Keratinocyte (primary cell): ENCODE measurements around the gene SNTG2. TPM values are rescaled to one million over a fixed set of nuclear protein-coding genes. Genes with fewer than 3 reads are reported as not detected.

ENCODE experiments used
- DNase-seq: peaks from one replicate; pipeline ENCODE4 v3.0.0-alpha.2; 2011; ENCODE audit warnings: low read depth, missing footprints, low spot score
- FAIRE-seq: peaks from 2 replicates; lab custom pipeline; 2011; peaks lifted over from hg19 to GRCh38; lab: Jason Lieb, UNC
- H2AFZ ChIP-seq: 2 replicates; pipeline ENCODE4 v1.6.0; 2012; ENCODE audit warnings: low read length, control low read depth, inconsistent platforms; ENCODE audit not compliant: control insufficient read depth
- H3K27ac ChIP-seq: 2 replicates; pipeline ENCODE4 v1.5.1; 2011; ENCODE audit warnings: low read length; ENCODE audit not compliant: control insufficient read depth, insufficient read depth
- H3K27me3 ChIP-seq: 3 replicates; pipeline ENCODE4 v1.6.0; 2011; ENCODE audit warnings: low read length; ENCODE audit not compliant: control insufficient read depth, insufficient read depth; ENCODE audit errors: extremely low read depth
- H3K36me3 ChIP-seq, 2 experiments: 2 replicates in 1 of 2; 3 replicates in 1 of 2; pipeline ENCODE4 v1.5.1; 2011; ENCODE audit warnings: low read length in 2 of 2, mild to moderate bottlenecking in 1 of 2; ENCODE audit not compliant: control insufficient read depth in 2 of 2, insufficient read depth in 2 of 2; ENCODE audit errors: extremely low read depth in 1 of 2
- H3K4me1 ChIP-seq: 3 replicates; pipeline ENCODE4 v1.5.1; 2011; ENCODE audit warnings: low read length; ENCODE audit not compliant: control insufficient read depth, insufficient read depth; ENCODE audit errors: extremely low read depth
- H3K4me2 ChIP-seq: 3 replicates; pipeline ENCODE4 v1.6.0; 2011; ENCODE audit warnings: low read depth, low read length; ENCODE audit not compliant: control insufficient read depth, insufficient read depth; ENCODE audit errors: extremely low read depth
- H3K4me3 ChIP-seq, 3 experiments: fragments of 200-600 bp in 1 of 3; sonication (generic) in 1 of 3; 2 replicates in 2 of 3; 3 replicates in 1 of 3; pipeline ENCODE4 v1.5.1; 2011 to 2016; ENCODE audit warnings: low read length in 3 of 3, mild to moderate bottlenecking in 3 of 3, control low read depth in 2 of 3, inconsistent platforms in 1 of 3, low read depth in 1 of 3, mixed read lengths in 1 of 3, mixed run types in 1 of 3, moderate library complexity in 1 of 3; ENCODE audit not compliant: control insufficient read depth in 2 of 3, insufficient read depth in 2 of 3; ENCODE audit errors: extremely low read depth in 1 of 3
- H3K79me2 ChIP-seq: 2 replicates; pipeline ENCODE4 v1.6.0; 2012; ENCODE audit warnings: low read length; ENCODE audit not compliant: control insufficient read depth, insufficient read depth
- H3K9ac ChIP-seq: 3 replicates; pipeline ENCODE4 v1.6.0; 2011; ENCODE audit warnings: low read length; ENCODE audit not compliant: control insufficient read depth, insufficient read depth; ENCODE audit errors: extremely low read depth
- H3K9me1 ChIP-seq: 3 replicates; pipeline ENCODE4 v1.6.0; 2011; ENCODE audit warnings: low read length; ENCODE audit not compliant: control insufficient read depth, insufficient read depth; ENCODE audit errors: extremely low read depth
- H3K9me3 ChIP-seq: 2 replicates; pipeline ENCODE4 v1.5.1; 2012; ENCODE audit warnings: low read depth, low read length; ENCODE audit not compliant: control insufficient read depth
- H4K20me1 ChIP-seq: 3 replicates; pipeline ENCODE4 v1.6.0; 2011; ENCODE audit warnings: low read length; ENCODE audit not compliant: control insufficient read depth, insufficient read depth; ENCODE audit errors: extremely low read depth
- EZH2 ChIP-seq: IDR thresholded peaks from one replicate; pipeline ENCODE4 v1.6.1; 2012; ENCODE audit warnings: inconsistent platforms, mild to moderate bottlenecking, low read length, moderate library complexity
- dilution Hi-C: fragments of 300-500 bp; cut with MboI; formaldehyde crosslinking; loops from one replicate; pipeline ENCODE4 v1.7.0; 2020; ENCODE audit warnings: low sequenced_read_pairs; ENCODE audit not compliant: extremely low pct_ligation_motif_present
- polyA plus RNA-seq, 5 experiments: library from polyadenylated mRNA; depleted of rRNA in 3 of 5; stranded (reverse) in 3 of 5; stranded (forward) in 1 of 5; unstranded in 1 of 5; fragments of >200 nt; gene quantifications; 1 replicate in 1 of 5; 2 replicates in 3 of 5; 3 replicates in 1 of 5; pipeline versions ENCODE4 v1.2.1 to v1.2.3, GENCODE V29; 2011 to 2012; ENCODE audit warnings: missing spikeins in 2 of 5, low read depth in 1 of 5, low replicate concordance in 1 of 5
- TF ChIP-seq, protein P1 (sequence below), 3 experiments: IDR thresholded peaks in 1 of 3; conservative IDR thresholded peaks in 1 of 3; optimal IDR thresholded peaks in 1 of 3; 2 replicates in 2 of 3; 3 replicates in 1 of 3; pipeline versions ENCODE3 to v1.5.1; 2011; ENCODE audit warnings: low read length in 3 of 3, mild to moderate bottlenecking in 3 of 3, moderate library complexity in 2 of 3, control low read depth in 1 of 3, inconsistent platforms in 1 of 3; ENCODE audit not compliant: insufficient read depth in 2 of 3; ENCODE audit errors: extremely low read depth in 1 of 3

Gene SNTG2
- polyA plus RNA-seq, 1 donor (not counting 4 experiments of a cell fraction or from before 2014, with no cell fraction given): not detected

DNA sequence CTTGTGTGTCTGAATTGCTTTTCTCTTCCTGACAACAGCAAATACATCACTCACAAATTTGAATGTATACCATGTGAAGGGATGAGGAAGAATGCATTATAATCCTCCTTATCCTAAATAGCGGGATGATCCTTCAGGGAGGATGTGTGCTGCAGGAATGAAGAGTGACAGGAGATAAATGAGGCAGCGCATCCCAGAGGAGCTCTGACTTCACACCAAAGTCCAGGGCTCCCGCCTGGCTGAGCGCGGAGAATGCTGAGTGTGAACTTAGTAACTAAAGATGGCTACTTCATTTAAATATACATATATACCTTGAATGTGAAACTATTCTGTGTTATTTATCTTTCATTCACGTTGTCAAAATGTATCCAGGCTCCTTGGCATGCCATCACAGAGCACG, 317.4 kb downstream of the SNTG2 start:
- no peaks in the 10 kb centered on the region for H3K9me1 ChIP-seq
- TF ChIP-seq EZH2: no peak
- TF ChIP-seq, protein P1, sequence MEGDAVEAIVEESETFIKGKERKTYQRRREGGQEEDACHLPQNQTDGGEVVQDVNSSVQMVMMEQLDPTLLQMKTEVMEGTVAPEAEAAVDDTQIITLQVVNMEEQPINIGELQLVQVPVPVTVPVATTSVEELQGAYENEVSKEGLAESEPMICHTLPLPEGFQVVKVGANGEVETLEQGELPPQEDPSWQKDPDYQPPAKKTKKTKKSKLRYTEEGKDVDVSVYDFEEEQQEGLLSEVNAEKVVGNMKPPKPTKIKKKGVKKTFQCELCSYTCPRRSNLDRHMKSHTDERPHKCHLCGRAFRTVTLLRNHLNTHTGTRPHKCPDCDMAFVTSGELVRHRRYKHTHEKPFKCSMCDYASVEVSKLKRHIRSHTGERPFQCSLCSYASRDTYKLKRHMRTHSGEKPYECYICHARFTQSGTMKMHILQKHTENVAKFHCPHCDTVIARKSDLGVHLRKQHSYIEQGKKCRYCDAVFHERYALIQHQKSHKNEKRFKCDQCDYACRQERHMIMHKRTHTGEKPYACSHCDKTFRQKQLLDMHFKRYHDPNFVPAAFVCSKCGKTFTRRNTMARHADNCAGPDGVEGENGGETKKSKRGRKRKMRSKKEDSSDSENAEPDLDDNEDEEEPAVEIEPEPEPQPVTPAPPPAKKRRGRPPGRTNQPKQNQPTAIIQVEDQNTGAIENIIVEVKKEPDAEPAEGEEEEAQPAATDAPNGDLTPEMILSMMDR (optimal IDR thresholded peaks at IDR 0.05 in 1 of 3, IDR thresholded peaks at IDR 0.05 in 1 of 3, conservative IDR thresholded peaks at IDR 0.05 in 1 of 3; ENCODE audit: extremely low read depth in 1 of 3, insufficient read depth in 2 of 3, low read length in 3 of 3): no peak

DNA sequence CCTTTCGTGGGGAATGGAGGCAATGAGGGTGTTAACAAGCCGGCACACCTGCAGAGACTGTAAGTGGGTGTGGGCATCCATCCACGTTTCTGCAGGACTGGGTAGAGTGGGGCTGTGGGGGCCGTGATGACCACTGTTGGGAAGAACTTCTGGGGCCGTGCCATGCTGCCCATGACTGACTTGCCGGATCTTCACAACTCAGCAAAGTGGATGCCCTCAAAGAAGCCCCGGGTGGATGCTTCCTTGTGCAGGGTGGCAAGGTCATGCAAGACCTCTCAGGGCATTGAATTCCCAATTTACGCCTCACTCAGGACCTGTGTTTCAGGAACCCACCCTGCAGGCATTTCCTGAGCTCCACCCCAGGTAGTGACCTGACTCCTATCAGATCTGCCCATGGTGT, 319.2 kb downstream of the SNTG2 start:
- H3K9me3 ChIP-seq: no peaks in the 10 kb centered on the region
- H3K27ac ChIP-seq: no peak overlapping the region
- H3K4me2 ChIP-seq: no peak overlapping the region
- H3K36me3 ChIP-seq: no peaks in the 10 kb centered on the region
- no peaks in the 10 kb centered on the region for H3K9me1 ChIP-seq
- TF ChIP-seq EZH2: no peak
- TF ChIP-seq, protein P1 (optimal IDR thresholded peaks at IDR 0.05 in 1 of 3, IDR thresholded peaks at IDR 0.05 in 1 of 3, conservative IDR thresholded peaks at IDR 0.05 in 1 of 3; ENCODE audit: extremely low read depth in 1 of 3, insufficient read depth in 2 of 3, low read length in 3 of 3): no peak
- no peaks in the 10 kb centered on the region for H4K20me1 ChIP-seq
- DNase-seq: no peak
- dilution Hi-C loops: no loop called here
- H3K4me3 ChIP-seq: no peak overlapping the region
- no peak for FAIRE-seq
- H2AFZ ChIP-seq: no peak overlapping the region
- no peaks in the 10 kb centered on the region for H3K79me2 ChIP-seq
- H3K27me3 ChIP-seq: no peaks in the 10 kb centered on the region
- H3K4me1 ChIP-seq: no peaks in the 10 kb centered on the region
- no peak overlapping the region for H3K9ac ChIP-seq

More for the DNA sequence above, 317.4 kb downstream of the SNTG2 start:
- Histone ChIP-seq H3K4me2 (no peak overlapping the region), H3K4me3 (no peak overlapping the region), H3K9ac (no peak overlapping the region), H4K20me1 (no peaks in the 10 kb centered on the region), H3K27me3 (no peaks in the 10 kb centered on the region), H3K79me2 (no peaks in the 10 kb centered on the region), H3K9me3 (no peaks in the 10 kb centered on the region), H2AFZ (no peak overlapping the region), H3K36me3 (no peaks in the 10 kb centered on the region), H3K4me1 (no peaks in the 10 kb centered on the region), H3K27ac (no peak overlapping the region)
- DNase-seq: no peak
- FAIRE-seq: no peak
- dilution Hi-C loops: no loop called here
